Left lung (tissue), 10 donors: ENCODE data around the gene TMPRSS11F. TPM values are rescaled to one million over a fixed set of nuclear protein-coding genes. Genes with fewer than 3 reads are reported as not detected.

ENCODE experiments used
- ATAC-seq: fragments of 200-7000 bp; cut with Tn5 transposase; one replicate; pipeline ENCODE4 v1.9.1; 2020; ENCODE audit warnings: moderate library complexity
- DNase-seq, 4 donors: peaks; one replicate each; pipeline ENCODE4 v3.0.0-alpha.2; 2013 to 2020
- H3K27ac ChIP-seq, 2 donors: fragments of 200-600 bp; sonication (generic) in 1 of 2; one replicate each; pipeline versions ENCODE4 v1.5.0 to v1.8.0; 2020 to 2021
- H3K27me3 ChIP-seq, 2 donors: fragments of 200-600 bp; sonication (generic) in 1 of 2; one replicate each; pipeline versions ENCODE4 v1.5.0 to v1.8.0; 2020 to 2021
- H3K36me3 ChIP-seq, 2 donors: fragments of 200-600 bp; sonication (generic) in 1 of 2; one replicate each; pipeline versions ENCODE4 v1.5.0 to v1.8.0; 2020 to 2021
- H3K4me1 ChIP-seq, 2 donors: fragments of 200-600 bp; one replicate each; pipeline ENCODE4 v1.8.0; 2021
- H3K4me3 ChIP-seq, 2 donors: fragments of 200-600 bp; sonication (generic) in 1 of 2; one replicate each; pipeline versions ENCODE4 v1.5.0 to v1.8.0; 2020 to 2021; ENCODE audit warnings: mild to moderate bottlenecking in 1 of 2
- H3K9me3 ChIP-seq, 2 donors: fragments of 200-600 bp; sonication (generic) in 1 of 2; one replicate each; pipeline versions ENCODE4 v1.5.0 to v1.8.0; 2020 to 2021
- CTCF ChIP-seq, 2 donors: fragments of 200-600 bp; sonication (generic) in 1 of 2; IDR thresholded peaks; one replicate each; pipeline versions ENCODE4 v1.5.0 to v1.8.0; 2021; ENCODE audit warnings: antibody characterized with exemption in 2 of 2
- intact Hi-C, 2 donors: fragments of 100-400 bp; cut with DNase I; formaldehyde crosslinking; loops; one replicate each; pipeline versions ENCODE4 v1.11.2 to v1.14.2; 2022
- polyA plus RNA-seq, 6 donors: library from polyadenylated mRNA; unstranded; fragments of 120-200 nt; gene quantifications; one replicate each; pipeline ENCODE4 v1.2.1, GENCODE V29; 2013; ENCODE audit not compliant: insufficient read length in 6 of 6
- total RNA-seq, 2 donors: library from RNA; stranded (reverse); fragmentation: NEBNext Ultra II Directional; extraction: Animal tissue kit (Norgen Biotek cat#: 25700); gene quantifications; one replicate each; pipeline ENCODE4 v1.2.1, GENCODE V29; 2021
- donor health status: DM: no; HTN: yes; CAD: no.
- donor health status: DM: no; HTN: no; CAD: no.

Gene TMPRSS11F
- total and polyA plus RNA-seq, 8 donors = 0.07 to 0.18 (median 0.10) TPM; not detected in 5

GRCh38 chr4:68148800-68149685 lies 19.4 kb upstream of the TMPRSS11F start:
- H3K4me1 ChIP-seq = no peaks in the 10 kb centered on the region
- no peak for TF ChIP-seq CTCF (IDR thresholded peaks at IDR 0.05)
- no peak overlapping the region for H3K27ac ChIP-seq
- no peak overlapping the region for H3K4me3 ChIP-seq
- no peak for ATAC-seq
- peaks cover 0 to 6% of the 10 kb centered on the region in 2 donors for H3K9me3 ChIP-seq
- H3K27me3 ChIP-seq = no peaks in the 10 kb centered on the region
- intact Hi-C loops = no loop called here
- DNase-seq = no peak
- no peaks in the 10 kb centered on the region for H3K36me3 ChIP-seq

DNA sequence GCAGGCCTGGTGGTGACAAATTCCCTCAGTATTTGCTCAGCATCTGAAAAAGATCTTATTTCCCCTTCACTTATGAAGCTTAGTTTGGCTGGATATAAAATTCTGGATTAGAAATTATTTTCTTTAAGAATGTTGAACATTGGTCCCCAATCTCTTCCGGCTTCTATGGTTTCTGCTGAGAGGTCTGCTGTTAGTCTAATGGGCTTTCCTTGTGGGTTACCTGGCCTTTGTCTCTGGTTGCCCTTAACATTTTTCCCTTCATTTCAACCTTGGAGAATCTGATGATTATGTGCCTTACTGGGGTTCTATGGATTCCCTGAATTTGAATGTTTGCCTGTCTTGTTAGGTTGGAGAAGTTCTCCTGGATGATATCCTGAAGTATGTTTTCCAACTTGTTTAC lies 17.4 kb upstream of the TMPRSS11F start:
- H3K4me1 ChIP-seq = no peaks in the 10 kb centered on the region
- no peak for ATAC-seq
- no peak for TF ChIP-seq CTCF (IDR thresholded peaks at IDR 0.05)
- no peaks in the 10 kb centered on the region for H3K36me3 ChIP-seq
- no peak for DNase-seq
- intact Hi-C loops = no loop called here
- H3K4me3 ChIP-seq = no peak overlapping the region
- H3K9me3 ChIP-seq = peaks cover 0 to 6% of the 10 kb centered on the region in 2 donors
- no peaks in the 10 kb centered on the region for H3K27me3 ChIP-seq
- no peak overlapping the region for H3K27ac ChIP-seq

- no peak for TF ChIP-seq CTCF (IDR thresholded peaks at IDR 0.05)
- Histone ChIP-seq H3K27me3 (no peaks in the 10 kb centered on the region), H3K9me3 (peaks cover 0 to 6% of the 10 kb centered on the region in 2 donors), H3K27ac (no peak overlapping the region), H3K36me3 (no peaks in the 10 kb centered on the region), H3K4me1 (no peaks in the 10 kb centered on the region), H3K4me3 (no peak overlapping the region)
- intact Hi-C loops = no loop called here
- ATAC-seq (no peak), DNase-seq (no peak)
Measured at GRCh38 chr4:68145261-68145660, 15.6 kb upstream of the TMPRSS11F start.

GRCh38 chr4:68141852-68142251 lies 12.2 kb upstream of the TMPRSS11F start:
- ATAC-seq = no peak
- Histone ChIP-seq H3K4me1 (no peaks in the 10 kb centered on the region), H3K27ac (no peak overlapping the region), H3K4me3 (no peak overlapping the region), H3K9me3 (peaks cover 0 to under 1% of the 10 kb centered on the region in 2 donors), H3K27me3 (no peaks in the 10 kb centered on the region), H3K36me3 (no peaks in the 10 kb centered on the region)
- no peak for TF ChIP-seq CTCF (IDR thresholded peaks at IDR 0.05)
- DNase-seq = no peak
- intact Hi-C loops = no loop called here

GRCh38 chr4:68132342-68132741 lies 2.7 kb upstream of the TMPRSS11F start:
- no peak for ATAC-seq

More at GRCh38 chr4:68132342-68132741, 2.7 kb upstream of the TMPRSS11F start:
- intact Hi-C loops = no loop called here
- Histone ChIP-seq H3K4me1 (no peaks in the 10 kb centered on the region), H3K27ac (no peak overlapping the region), H3K4me3 (no peak overlapping the region), H3K9me3 (peaks cover 0 to 5% of the 10 kb centered on the region in 2 donors), H3K27me3 (no peaks in the 10 kb centered on the region), H3K36me3 (no peaks in the 10 kb centered on the region)
- DNase-seq = no peak
- no peak for TF ChIP-seq CTCF (IDR thresholded peaks at IDR 0.05)
